Endothelial cell of umbilical vein (primary cell): Measurements from ENCODE around the gene MRPL55. TPM values are rescaled to one million over a fixed set of nuclear protein-coding genes. Genes with fewer than 3 reads are reported as not detected.

Experiments used
- BruUV-seq: library from RNA; stranded (reverse); fragments of 400-500 nt; replicated peaks from 2 replicates; lab custom pipeline; 2021; lab: Mats Ljungman, UMichigan
- CTCF ChIA-PET: fragments of 300-600, 350-600 bp; sonication (Branson Sonifier 250); formaldehyde crosslinking; loops from one replicate; lab custom pipeline; 2021; ENCODE audit warnings: antibody characterized with exemption, inconsistent platforms; lab: Charles Lee
- POLR2A ChIA-PET: fragments of 300-600, 350-600 bp; sonication (Branson Sonifier 250); formaldehyde crosslinking; loops from one replicate; lab custom pipeline; 2021; ENCODE audit warnings: antibody characterized with exemption, inconsistent platforms; lab: Charles Lee
- DNase-seq: peaks from one replicate; pipeline ENCODE4 v3.0.0-alpha.2; 2011; ENCODE audit warnings: low read depth, low spot score
- FAIRE-seq: peaks from 2 replicates; lab custom pipeline; 2011; peaks lifted over from hg19 to GRCh38; lab: Jason Lieb, UNC
- H2AFZ ChIP-seq: 2 replicates; pipeline ENCODE4 v1.6.0; 2012; ENCODE audit warnings: low read depth, low read length, control low read depth, inconsistent platforms
- H3K27ac ChIP-seq: 2 replicates; pipeline ENCODE4 v1.5.1; 2011; ENCODE audit warnings: low read depth, mild to moderate bottlenecking, control low read depth, low read length, moderate library complexity; ENCODE audit not compliant: insufficient read depth
- H3K27me3 ChIP-seq, 2 experiments: 2 replicates each; pipeline versions ENCODE4 v1.6.0 to v1.6.1; 2011; ENCODE audit warnings: low read length in 2 of 2, mixed read lengths in 1 of 2; ENCODE audit not compliant: control insufficient read depth in 2 of 2, insufficient read depth in 2 of 2
- H3K36me3 ChIP-seq, 2 experiments: 2 replicates in 1 of 2; 3 replicates in 1 of 2; pipeline ENCODE4 v1.5.1; 2011; ENCODE audit warnings: low read length in 2 of 2, mild to moderate bottlenecking in 1 of 2, moderate library complexity in 1 of 2; ENCODE audit not compliant: control insufficient read depth in 2 of 2, insufficient read depth in 2 of 2; ENCODE audit errors: extremely low read depth in 1 of 2
- H3K4me1 ChIP-seq: 3 replicates; pipeline ENCODE4 v1.5.1; 2011; ENCODE audit warnings: mild to moderate bottlenecking, low read length; ENCODE audit not compliant: control insufficient read depth, insufficient read depth; ENCODE audit errors: extremely low read depth
- H3K4me2 ChIP-seq: 2 replicates; pipeline ENCODE4 v1.6.1; 2011; ENCODE audit warnings: low read length, control low read depth, mixed read lengths; ENCODE audit not compliant: insufficient read depth
- H3K4me3 ChIP-seq, 3 experiments: fragments of 200-600 bp in 1 of 3; sonication (generic), shearing (Covaris generic) in 1 of 3; replicated peaks in 1 of 3; 2 replicates each; pipeline ENCODE4 v1.5.1; 2011 to 2016; ENCODE audit warnings: control low read depth in 3 of 3, low read length in 3 of 3, mild to moderate bottlenecking in 2 of 3, inconsistent platforms in 1 of 3, low read depth in 1 of 3, moderate library complexity in 1 of 3; ENCODE audit not compliant: insufficient read depth in 1 of 3
- H3K79me2 ChIP-seq: 2 replicates; pipeline ENCODE4 v1.6.0; 2012; ENCODE audit warnings: low read length, inconsistent platforms; ENCODE audit not compliant: control insufficient read depth, insufficient read depth
- H3K9ac ChIP-seq: replicated peaks from 2 replicates; pipeline ENCODE3; 2011; ENCODE audit warnings: low read length, control low read depth; ENCODE audit not compliant: insufficient read depth; ENCODE audit errors: extremely low read depth
- H3K9me1 ChIP-seq: replicated peaks from 3 replicates; pipeline ENCODE4 v1.6.0; 2011; ENCODE audit warnings: mild to moderate bottlenecking, low read length; ENCODE audit not compliant: control insufficient read depth, insufficient read depth; ENCODE audit errors: extremely low read depth
- H3K9me3 ChIP-seq: replicated peaks from 2 replicates; pipeline ENCODE4 v1.5.1; 2012; ENCODE audit warnings: low read length, inconsistent platforms; ENCODE audit not compliant: control insufficient read depth, insufficient read depth
- H4K20me1 ChIP-seq: replicated peaks from 2 replicates; pipeline ENCODE3; 2011; ENCODE audit warnings: mild to moderate bottlenecking, low read length; ENCODE audit not compliant: control insufficient read depth, insufficient read depth; ENCODE audit errors: extremely low read depth
- EZH2 ChIP-seq: IDR thresholded peaks from 2 replicates; pipeline ENCODE4 v1.6.1; 2012; ENCODE audit warnings: borderline replicate concordance, low read depth, mild to moderate bottlenecking, moderate library complexity, low read length, inconsistent platforms; ENCODE audit not compliant: severe bottlenecking
- GATA2 ChIP-seq: IDR thresholded peaks from 2 replicates; pipeline ENCODE4 v1.7.0; 2011; ENCODE audit warnings: low read depth, mild to moderate bottlenecking, moderate library complexity, mixed read lengths, low read length; ENCODE audit not compliant: insufficient read length, insufficient read depth
- dilution Hi-C: fragments of 300-500 bp; cut with MboI; formaldehyde crosslinking; loops from one replicate; pipeline ENCODE4 v1.15.0; 2019; ENCODE audit warnings: low sequenced_read_pairs; ENCODE audit not compliant: extremely low pct_ligation_motif_present
- intact Hi-C: fragments of 100-400 bp; cut with micrococcal nuclease; formaldehyde crosslinking; loops from one replicate; pipeline ENCODE4 v1.10.0; 2022
- polyA plus RNA-seq, 4 experiments: library from polyadenylated mRNA; depleted of rRNA in 3 of 4; stranded (reverse) in 3 of 4; unstranded in 1 of 4; fragments of >200 nt; gene quantifications; 2 replicates each; pipeline versions ENCODE4 v1.2.1 to v1.2.3, GENCODE V29; 2011 to 2012; ENCODE audit warnings: missing spikeins in 1 of 4
- total RNA-seq: library from RNA; stranded (reverse); gene quantifications from 2 replicates; pipeline ENCODE4 v1.2.3, GENCODE V29; 2021
- TF ChIP-seq, protein P1 (sequence below): IDR thresholded peaks from 2 replicates; pipeline ENCODE4 v1.6.1; 2011; ENCODE audit not compliant: insufficient read depth, insufficient read length

The MRPL55 gene
- total and polyA plus RNA-seq, 2 donors (not counting 3 experiments of a cell fraction or from before 2014, with no cell fraction given), result 58.7 to 155 TPM

DNA sequence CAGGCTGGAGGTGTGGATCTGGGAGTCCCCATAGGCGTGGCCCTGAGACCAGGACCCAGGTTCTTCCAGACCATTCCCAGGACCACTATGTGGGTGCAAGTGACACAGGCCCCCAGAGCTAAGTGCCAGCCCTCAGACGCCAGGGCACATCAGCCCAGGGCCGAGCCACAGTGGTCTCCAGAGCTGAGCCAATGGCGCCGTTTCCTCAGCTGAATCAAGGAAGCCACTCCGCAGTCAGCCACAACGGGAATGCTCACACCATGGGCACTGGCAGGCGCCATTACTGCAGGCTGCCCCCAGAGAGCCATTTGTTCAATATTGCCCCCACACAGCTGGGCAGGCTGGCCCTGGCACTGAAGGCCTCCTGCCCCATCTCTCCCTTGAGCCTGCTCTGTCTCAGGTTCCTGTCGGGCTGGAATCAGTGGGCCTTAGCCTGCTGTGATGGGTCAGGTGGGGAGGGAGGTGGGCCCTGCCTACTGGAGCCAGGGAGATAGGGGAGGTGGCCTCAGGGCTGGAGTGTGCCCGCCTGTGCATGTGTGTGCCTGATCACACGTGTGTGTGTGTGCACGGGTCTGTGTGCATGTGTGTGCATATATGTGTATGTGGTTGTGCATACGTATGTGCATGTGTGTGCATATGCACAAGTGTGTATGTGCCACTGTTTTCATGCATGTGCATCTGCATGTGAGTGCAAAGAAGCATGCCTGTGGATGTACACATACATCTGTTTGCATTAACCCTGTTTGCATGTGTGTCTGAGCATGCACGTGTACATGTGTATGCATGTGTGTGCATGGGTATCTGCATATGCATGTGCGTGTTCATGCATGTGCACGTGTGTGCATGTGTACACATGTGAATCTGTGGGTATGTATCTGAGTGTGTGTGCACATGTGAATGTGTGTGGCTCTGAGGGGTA, 46.8 kb upstream of the MRPL55 start:
- Histone ChIP-seq H2AFZ (no peak overlapping the region), H3K9ac (no peak overlapping the region), H3K9me1 (no peaks in the 10 kb centered on the region), H4K20me1 (no peaks in the 10 kb centered on the region), H3K79me2 (no peaks in the 10 kb centered on the region), H3K4me1 (no peaks in the 10 kb centered on the region), H3K4me3 (no peak overlapping the region), H3K27ac (no peak overlapping the region), H3K27me3 (no peaks in the 10 kb centered on the region), H3K36me3 (no peaks in the 10 kb centered on the region), H3K9me3 (no peaks in the 10 kb centered on the region), H3K4me2 (no peak overlapping the region)
- ChIA-PET CTCF (interaction anchor here (1.0 to 1.1 kb wide), 2 partner anchors 9 to 156 kb away, joined by 3 read pairs; partner anchors contain the start of gene IBA57), POLR2A (no interaction called here)
- FAIRE-seq (no peak), DNase-seq (no peak)
- no peak for TF ChIP-seq GATA2
- no peak for TF ChIP-seq EZH2
- TF ChIP-seq, protein P1, sequence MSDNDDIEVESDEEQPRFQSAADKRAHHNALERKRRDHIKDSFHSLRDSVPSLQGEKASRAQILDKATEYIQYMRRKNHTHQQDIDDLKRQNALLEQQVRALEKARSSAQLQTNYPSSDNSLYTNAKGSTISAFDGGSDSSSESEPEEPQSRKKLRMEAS, result peak; percentile 32
- dilution Hi-C loops, result no loop called here
- BruUV-seq, result no TSS peak
- intact Hi-C loops, result no loop called here
